ENCODE measurements around the gene HOXD11.

- TF ChIP-seq CTCF (IDR thresholded peaks at IDR 0.05; ENCODE audit: low read length) (no peak), EZH2 (IDR thresholded peaks at IDR 0.05; ENCODE audit: borderline replicate concordance, low read length) (no peak)
These were observed 23.3 kb upstream of the HOXD11 start, which contains the start of gene EVX2 for GRCh38 chr2:176083796-176084261.
